Measurements from ENCODE around the gene HAGHL. TPM values are rescaled to one million over a fixed set of nuclear protein-coding genes. Genes with fewer than 3 reads are reported as not detected.

The HAGHL gene, protein sequence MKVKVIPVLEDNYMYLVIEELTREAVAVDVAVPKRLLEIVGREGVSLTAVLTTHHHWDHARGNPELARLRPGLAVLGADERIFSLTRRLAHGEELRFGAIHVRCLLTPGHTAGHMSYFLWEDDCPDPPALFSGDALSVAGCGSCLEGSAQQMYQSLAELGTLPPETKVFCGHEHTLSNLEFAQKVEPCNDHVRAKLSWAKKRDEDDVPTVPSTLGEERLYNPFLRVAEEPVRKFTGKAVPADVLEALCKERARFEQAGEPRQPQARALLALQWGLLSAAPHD
- total RNA-seq, result 8.9 TPM
- long read RNA-seq, partial matches to known transcripts, result 1 of 13 reads
- long read RNA-seq, other reads (novel, unspliced or antisense), result 8 of 13 reads

DNA sequence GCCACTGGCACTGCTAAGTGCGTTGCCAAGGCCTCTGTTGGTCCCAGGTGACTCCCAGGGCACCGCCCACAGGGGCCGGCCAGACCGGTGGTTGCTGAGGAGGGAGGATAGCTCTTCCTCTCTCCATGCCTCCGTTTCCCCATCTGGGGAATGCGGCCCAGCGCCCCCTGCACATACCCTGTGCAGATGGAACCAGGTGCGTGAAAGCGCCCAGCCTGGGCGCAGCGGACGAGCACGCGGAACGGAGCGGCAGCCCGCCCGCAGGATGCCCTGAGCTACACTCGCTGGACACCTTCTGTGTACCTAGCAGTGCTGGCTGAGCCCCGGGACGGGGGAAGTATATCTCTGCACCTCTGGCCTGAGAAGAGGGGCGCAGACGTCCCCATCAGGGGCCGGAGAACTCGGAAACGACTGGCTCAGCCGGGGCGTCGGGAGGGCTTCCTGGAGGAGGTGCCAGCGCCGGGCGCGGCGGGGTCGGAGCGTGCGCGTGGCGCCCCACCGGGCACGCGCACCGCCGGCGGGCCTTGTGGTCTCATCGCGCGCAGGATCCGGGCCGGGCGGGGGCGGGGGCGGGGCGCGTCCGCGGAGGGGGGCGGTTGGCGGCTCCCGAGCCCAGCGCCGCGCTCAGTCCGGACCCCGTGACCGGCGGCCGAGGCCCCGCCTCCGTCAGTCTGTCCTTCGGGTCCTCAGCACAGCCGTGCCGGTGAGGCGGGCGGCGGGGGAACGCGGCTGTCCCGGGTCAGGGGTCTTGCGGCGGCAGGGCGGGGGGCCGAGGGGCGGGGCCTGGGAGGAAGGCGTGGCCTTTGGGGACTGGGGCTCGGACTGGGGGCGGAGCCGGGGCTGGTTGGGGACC is at the start of gene HAGHL, which contains the start of gene CCDC78:
Gene HAGHL (plus strand): TSS at position 669 of the 853 bp plus-strand sequence. CDS start 404 bp downstream, outside the sequence.
Gene CCDC78 (minus strand): TSS at position 6 of the 853 bp plus-strand sequence. CDS start 76 bp downstream, outside the sequence.
- peaks cover 16% of the 10 kb centered on the region for H3K27me3 ChIP-seq
- TF ChIP-seq, protein P1, sequence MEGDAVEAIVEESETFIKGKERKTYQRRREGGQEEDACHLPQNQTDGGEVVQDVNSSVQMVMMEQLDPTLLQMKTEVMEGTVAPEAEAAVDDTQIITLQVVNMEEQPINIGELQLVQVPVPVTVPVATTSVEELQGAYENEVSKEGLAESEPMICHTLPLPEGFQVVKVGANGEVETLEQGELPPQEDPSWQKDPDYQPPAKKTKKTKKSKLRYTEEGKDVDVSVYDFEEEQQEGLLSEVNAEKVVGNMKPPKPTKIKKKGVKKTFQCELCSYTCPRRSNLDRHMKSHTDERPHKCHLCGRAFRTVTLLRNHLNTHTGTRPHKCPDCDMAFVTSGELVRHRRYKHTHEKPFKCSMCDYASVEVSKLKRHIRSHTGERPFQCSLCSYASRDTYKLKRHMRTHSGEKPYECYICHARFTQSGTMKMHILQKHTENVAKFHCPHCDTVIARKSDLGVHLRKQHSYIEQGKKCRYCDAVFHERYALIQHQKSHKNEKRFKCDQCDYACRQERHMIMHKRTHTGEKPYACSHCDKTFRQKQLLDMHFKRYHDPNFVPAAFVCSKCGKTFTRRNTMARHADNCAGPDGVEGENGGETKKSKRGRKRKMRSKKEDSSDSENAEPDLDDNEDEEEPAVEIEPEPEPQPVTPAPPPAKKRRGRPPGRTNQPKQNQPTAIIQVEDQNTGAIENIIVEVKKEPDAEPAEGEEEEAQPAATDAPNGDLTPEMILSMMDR (IDR thresholded peaks at IDR 0.05), result no peak
- peak within 1 kb of the TSS; percentile 47 for H3K27ac ChIP-seq
- H3K36me3 ChIP-seq, result peaks cover under 1% of the 10 kb centered on the region
- no peaks in the 10 kb centered on the region for H3K9me3 ChIP-seq
- H3K4me3 ChIP-seq, result peak within 1 kb of the TSS; percentile 58
- intact Hi-C loops (cut with DNase I), result no loop called here
- peak; percentile 82 for DNase-seq
- peaks cover 25% of the 10 kb centered on the region for H3K4me1 ChIP-seq
- peak; percentile 42 for ATAC-seq

DNA sequence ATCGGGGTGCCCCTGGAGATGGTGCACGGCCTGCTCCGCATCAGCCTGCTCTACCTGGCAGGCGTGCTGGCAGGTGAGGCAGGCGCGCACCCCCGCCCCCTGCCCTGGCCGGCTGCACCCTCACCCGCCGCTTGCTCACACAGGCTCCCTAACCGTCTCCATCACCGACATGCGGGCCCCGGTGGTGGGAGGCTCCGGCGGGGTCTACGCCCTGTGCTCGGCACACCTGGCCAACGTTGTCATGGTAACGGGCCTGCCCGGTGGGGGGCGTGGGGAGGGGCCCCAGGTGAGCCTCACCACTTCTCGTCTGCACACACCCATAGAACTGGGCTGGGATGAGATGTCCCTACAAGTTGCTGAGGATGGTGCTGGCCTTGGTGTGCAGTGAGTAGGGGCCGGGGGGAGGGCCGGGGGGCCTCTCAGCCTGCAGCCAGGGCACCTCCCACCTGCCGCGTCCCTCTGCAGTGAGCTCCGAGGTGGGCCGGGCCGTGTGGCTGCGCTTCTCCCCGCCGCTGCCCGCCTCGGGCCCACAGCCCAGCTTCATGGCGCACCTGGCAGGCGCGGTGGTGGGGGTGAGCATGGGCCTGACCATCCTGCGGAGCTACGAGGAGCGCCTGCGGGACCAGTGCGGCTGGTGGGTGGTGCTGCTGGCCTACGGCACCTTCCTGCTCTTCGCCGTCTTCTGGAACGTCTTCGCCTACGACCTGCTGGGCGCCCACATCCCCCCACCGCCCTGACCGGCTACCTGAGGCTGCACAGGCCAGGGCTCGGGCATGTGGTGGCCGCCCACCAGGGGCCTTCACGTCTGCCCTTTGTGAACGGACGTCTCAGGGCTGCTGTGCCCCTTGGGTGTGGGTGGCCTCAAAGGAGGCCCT is 49.4 kb upstream of the HAGHL start:
- Histone ChIP-seq H3K27me3 (no peaks in the 10 kb centered on the region), H3K9me3 (no peaks in the 10 kb centered on the region), H3K36me3 (peaks cover 22% of the 10 kb centered on the region), H3K27ac (no peak overlapping the region), H3K4me1 (peaks cover 23% of the 10 kb centered on the region), H3K4me3 (no peak overlapping the region)
- intact Hi-C loops (cut with DNase I), result no loop called here
- ATAC-seq (no peak), DNase-seq (no peak)
- TF ChIP-seq, protein P1 (IDR thresholded peaks at IDR 0.05), result no peak

DNA sequence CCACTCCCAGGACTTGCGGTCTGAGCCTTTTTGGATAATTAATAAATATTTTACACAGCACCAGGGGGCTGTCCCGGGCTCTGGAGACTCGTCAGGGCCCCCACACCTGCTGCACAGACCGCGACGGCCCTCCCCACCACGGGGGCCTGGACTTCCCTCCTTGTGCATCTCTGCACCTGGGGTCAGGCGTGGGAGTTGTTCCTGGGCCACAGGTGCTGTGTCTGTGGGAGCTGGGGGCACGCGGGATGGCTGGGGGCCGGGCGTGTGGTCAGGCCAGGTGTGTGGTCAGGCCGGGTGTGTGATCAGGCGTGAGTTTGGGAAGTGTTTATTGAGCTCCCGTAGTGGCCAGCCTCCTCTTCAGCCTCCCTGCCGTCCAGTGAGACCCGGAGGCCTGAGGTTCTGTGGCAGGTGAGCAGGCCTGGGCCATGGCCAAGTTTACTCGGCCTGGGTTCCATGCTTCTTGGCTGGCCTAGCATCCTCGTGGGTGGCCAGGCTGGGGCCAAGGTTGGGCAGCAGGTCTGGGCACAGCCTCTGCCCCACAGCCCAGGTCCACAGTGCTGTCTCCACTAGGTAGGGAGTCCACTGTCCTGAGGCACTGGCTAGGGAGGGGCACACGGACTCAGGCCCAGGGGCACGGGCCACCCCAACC is 48.6 kb upstream of the HAGHL start:
- no peaks in the 10 kb centered on the region for H3K9me3 ChIP-seq
- peaks cover 20% of the 10 kb centered on the region for H3K36me3 ChIP-seq
- TF ChIP-seq, protein P1 (IDR thresholded peaks at IDR 0.05), result no peak
- intact Hi-C loops (cut with DNase I), result no loop called here
- no peak for ATAC-seq
- H3K4me3 ChIP-seq, result no peak overlapping the region
- H3K27ac ChIP-seq, result no peak overlapping the region
- peaks cover 27% of the 10 kb centered on the region for H3K4me1 ChIP-seq
- DNase-seq, result no peak
- H3K27me3 ChIP-seq, result no peaks in the 10 kb centered on the region

DNA sequence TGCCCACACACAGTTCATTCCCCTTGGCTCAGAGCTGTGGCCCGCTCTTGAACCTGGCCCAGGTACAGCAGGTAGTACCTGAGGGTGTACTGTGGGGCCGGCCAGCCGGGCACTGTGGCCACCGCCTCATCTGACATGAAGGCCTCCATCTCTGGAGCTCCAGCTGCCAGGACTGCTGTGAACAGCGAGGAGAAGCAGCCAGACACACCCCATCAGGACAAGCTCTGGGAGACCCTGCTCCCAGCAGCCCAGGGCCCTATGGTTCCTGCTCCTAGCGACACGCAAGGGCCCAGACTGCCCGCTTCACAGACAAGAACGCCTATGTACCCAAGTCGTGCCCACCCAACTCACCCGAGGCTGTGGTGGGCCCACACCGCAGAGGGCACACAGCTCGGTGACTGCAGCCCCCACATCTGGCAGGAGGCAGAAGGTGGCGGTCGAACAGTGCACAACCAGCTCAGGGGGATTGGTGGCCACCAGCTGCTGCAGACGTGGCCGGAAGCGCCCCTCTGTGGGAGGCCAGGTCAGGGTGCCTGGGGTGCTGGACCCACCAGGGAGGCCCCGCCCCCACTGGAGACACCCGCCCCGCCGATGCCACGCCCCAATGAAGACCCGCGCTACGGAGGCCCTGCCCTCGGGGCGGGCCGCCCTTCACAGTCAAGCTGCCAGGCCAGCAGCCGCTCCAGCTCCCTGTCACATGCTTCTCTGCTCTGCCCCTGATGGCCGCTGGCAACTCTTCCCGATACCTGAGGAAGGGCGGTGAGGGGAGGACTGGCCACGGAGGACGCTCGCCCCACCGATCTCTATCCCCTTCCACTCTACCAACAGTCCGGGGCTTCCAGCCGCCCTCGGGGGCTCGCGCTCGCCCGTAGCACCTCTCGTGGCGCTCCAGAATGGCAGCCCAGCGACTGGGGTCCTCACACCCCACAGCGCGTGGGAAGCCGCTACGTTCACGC is 47.8 kb upstream of the HAGHL start:
- Histone ChIP-seq H3K4me1 (peaks cover 31% of the 10 kb centered on the region), H3K9me3 (no peaks in the 10 kb centered on the region), H3K4me3 (peak overlapping the region; percentile 70), H3K27me3 (no peaks in the 10 kb centered on the region), H3K27ac (peak overlapping the region; percentile 77), H3K36me3 (peaks cover 17% of the 10 kb centered on the region)
- intact Hi-C loops (cut with DNase I), result no loop called here
- TF ChIP-seq, protein P1 (IDR thresholded peaks at IDR 0.05), result no peak
- peak; percentile 13 for ATAC-seq
- peak; percentile 86 for DNase-seq

All from upper lobe of right lung (tissue), 1 donor.